Stimulated activated CD4-positive, alpha-beta T cell treated with anti-CD3 and anti-CD28 coated beads, TNF-alpha, amount 100 ng/mL, for 24 hours (primary cell): ENCODE measurements around the gene TAB2.

Experiments used
- DNase-seq, 3 experiments: peaks; one replicate each; pipeline ENCODE4 v3.0.0-alpha.2; 2020; ENCODE audit warnings: low read depth in 3 of 3

TAB2 gene

GRCh38 chr6:149372062-149372461 is 54.5 kb downstream of the TAB2 start:
- no peak for DNase-seq

DNA sequence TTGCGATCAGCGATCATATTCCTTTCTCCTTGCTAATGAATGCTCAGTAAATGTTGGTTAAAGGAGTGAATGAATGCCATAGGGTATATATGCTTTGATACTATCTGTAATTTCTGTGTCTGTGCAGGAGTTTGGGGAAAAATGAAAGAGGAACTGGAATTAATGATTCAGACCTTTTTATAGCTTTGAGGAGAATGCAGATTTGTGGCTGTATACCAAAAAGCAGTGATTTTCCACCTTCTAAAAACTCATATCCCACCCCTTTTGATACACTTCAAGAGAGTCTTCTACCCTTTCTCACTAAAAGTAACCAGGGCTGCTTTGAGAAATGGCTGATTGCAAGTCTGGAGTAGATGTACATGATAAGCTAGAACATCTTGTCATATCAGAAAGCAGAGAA is 56.0 kb downstream of the TAB2 start:
- DNase-seq: no peak

DNA sequence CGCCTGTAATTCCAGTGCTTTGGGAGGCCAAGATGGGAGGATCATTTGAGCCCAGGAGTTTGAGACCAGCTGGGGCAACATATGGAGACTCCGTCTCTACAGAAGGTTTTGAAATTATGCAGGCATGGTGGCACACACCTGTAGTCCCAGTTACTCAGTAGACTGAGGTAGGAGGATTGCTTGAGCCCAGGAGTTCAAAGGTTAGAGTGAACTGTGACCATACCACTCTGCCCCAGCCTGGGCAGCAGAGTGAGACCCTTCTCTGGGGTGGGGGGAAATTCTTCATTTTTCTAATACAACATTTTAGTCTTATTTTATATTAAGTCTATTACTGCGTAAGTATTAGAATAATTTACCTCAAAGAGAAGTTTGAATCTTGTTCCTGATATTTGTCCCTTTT is 62.5 kb downstream of the TAB2 start:
- DNase-seq: no peak

- no peak for DNase-seq
Observed at GRCh38 chr6:149380523-149380922, 63.0 kb downstream of the TAB2 start.

DNA sequence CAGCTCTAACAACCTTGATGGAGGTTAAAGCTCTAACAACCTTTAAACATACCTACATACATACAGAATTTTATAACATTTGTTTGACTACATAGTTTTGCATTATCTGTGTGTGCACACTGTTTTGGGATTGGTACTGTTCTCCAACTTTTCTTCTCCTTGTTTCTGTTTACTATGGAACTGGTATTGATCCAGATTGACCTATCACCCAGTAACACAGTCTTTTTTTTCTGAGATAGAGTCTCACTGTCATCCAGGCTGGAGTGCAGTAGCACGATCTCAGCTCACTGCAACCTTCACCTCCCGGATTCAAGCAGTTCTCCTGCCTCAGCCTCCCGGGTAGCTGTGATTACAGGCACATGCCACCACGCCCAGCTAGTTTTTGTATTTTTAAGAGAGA is 65.9 kb downstream of the TAB2 start:
- no peak for DNase-seq

DNA sequence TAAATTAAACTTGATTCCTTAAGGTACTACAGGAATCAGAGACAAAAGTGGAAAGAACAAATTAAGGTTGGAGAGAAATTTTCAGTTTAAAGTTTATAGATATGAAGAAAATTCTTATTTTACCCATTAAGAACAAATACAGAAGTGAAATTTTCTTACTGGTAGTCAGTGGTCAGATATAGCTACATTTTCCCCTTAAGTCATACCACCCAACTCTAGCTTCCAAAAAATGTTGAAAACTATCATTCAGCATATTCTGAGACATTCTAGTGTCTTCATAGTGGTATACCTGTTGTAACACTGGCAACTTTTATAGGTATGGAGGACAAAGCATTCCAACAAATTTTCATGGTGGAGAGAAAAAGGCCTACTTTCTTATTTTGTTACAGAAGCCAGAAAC is 67.0 kb downstream of the TAB2 start:
- no peak for DNase-seq

DNA sequence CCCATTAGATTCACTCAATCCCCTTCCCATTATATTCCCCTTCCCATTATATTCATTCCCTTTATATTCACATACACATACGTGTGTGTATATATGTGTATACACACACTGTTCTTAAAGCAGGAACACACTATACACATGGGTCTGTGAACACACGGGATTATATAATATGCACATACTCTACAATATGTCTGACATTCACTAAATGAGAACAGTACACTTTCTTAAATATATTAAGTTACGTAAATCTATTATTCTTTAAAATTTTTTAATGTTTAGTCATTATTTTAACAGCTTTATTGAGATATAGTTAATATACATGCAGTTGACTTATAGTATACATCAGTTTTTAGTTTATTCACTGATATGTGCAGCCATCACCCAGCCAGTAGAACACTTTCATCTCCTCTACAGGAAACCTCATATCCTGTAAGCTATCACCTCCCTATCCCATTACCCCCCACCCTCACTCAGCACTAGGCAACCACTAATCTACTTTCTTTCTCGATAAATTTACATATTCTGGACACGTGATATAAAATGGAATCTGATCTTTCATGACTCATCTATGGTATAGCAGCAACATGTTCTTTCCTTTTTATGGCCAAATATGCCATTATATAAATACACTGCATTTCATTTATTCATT is 68.6 kb downstream of the TAB2 start:
- DNase-seq: no peak

- DNase-seq: no peak
Observed at GRCh38 chr6:149387779-149388512, 70.4 kb downstream of the TAB2 start.

DNA sequence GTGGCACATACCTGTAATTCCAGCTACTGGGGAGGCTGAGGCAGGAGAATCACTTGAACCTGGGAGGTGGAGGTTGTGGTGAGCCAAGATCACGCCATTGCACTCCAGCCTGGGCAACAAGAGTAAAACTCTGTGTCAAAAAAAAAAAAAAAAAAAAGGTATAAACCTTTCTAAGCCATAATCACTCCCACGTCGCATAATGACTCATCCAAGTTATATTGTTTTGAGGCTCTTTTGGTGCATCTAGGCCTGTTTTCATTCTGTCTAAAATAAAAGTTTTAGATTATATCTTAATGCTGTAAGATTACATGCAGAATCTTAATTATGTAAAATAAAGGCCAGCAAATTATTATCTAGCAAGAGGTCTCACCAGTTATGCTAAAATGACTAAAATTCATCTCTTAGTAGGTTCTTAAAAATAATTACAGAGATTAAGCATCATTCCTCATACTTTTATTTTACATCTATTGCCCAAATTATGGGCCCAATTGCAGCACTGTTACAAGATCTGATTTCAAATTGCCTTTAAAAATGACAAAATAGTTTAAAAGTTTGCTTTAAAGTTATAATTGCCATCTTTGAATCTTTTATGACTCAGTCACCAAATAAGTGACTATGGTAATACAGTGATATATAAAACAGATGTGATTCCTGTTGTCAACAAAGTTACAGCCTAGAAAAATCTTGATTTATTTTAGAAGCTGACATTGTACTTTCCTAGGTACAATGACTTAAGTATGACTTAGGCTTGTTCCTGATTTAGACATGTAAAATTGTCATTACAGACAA is 72.2 kb downstream of the TAB2 start:
- DNase-seq: no peak

GRCh38 chr6:149392093-149392492 is 74.6 kb downstream of the TAB2 start:
- DNase-seq: no peak

DNA sequence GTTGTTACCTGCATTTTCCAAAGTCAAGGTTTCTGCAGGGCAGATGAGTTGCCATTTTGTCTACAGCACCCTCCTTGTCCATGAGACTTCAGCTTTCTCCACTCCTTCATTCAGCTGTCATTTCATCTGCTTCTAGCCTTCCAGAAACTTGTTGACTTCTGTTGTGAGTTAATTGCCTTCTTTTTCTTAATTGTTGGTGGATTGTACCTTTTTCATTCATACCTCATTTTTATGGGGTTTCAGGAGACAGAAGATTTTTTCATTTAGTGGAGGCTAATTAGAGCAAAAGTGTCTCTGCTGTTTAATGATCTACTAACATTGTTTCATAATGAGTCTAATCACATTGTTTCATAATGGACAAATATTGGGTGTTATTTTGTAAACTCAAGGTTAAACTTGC is 75.0 kb downstream of the TAB2 start:
- DNase-seq: no peak

GRCh38 chr6:149393002-149393679 is 75.6 kb downstream of the TAB2 start:
- DNase-seq: no peak

DNA sequence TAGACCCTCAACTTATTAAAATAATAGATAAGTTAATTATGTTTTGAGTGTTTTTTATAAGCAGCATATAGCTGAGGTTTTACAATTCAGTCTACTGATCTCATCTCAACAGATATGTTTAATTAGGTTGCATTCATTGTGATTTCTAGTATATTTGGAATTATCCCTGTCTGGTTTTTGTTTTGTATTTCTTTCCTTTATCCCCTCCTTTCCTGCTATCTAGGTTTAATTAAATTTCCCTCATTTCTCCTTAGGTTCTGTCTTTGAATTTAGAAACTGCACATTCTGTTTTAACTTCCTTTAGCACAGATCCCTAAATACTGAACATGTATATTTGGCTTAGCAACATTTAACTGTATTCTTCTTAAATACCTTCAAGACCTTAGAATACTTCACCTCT is 77.7 kb downstream of the TAB2 start:
- no peak for DNase-seq

GRCh38 chr6:149397384-149397783 is 79.9 kb downstream of the TAB2 start:
- no peak for DNase-seq

DNA sequence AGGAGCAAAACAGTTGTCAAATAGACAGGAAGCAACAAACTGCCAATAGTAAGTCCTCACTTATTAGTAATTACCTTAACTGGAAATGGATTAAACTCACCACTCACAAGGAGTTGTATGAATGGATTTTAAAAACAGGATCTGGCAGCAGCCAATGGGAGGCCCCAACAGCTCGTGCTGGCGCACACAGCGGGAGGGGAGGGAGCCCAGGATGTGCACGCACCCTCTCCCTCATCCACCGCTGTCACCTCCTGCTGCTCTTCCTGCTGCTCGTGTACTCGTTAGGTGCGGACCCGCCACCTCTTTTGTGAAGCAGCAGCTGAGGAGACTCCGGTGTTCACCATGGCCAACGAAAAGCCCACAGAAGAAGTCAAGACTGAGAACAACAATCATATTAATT is 82.5 kb downstream of the TAB2 start, which contains the start of gene SUMO4:
Gene SUMO4 (plus strand): TSS at position 213 of the 400 bp plus-strand sequence. CDS start 130 bp downstream, at position 343.
- no peak for DNase-seq

- DNase-seq: no peak
Observed at GRCh38 chr6:149403534-149403933, 86.0 kb downstream of the TAB2 start.

DNA sequence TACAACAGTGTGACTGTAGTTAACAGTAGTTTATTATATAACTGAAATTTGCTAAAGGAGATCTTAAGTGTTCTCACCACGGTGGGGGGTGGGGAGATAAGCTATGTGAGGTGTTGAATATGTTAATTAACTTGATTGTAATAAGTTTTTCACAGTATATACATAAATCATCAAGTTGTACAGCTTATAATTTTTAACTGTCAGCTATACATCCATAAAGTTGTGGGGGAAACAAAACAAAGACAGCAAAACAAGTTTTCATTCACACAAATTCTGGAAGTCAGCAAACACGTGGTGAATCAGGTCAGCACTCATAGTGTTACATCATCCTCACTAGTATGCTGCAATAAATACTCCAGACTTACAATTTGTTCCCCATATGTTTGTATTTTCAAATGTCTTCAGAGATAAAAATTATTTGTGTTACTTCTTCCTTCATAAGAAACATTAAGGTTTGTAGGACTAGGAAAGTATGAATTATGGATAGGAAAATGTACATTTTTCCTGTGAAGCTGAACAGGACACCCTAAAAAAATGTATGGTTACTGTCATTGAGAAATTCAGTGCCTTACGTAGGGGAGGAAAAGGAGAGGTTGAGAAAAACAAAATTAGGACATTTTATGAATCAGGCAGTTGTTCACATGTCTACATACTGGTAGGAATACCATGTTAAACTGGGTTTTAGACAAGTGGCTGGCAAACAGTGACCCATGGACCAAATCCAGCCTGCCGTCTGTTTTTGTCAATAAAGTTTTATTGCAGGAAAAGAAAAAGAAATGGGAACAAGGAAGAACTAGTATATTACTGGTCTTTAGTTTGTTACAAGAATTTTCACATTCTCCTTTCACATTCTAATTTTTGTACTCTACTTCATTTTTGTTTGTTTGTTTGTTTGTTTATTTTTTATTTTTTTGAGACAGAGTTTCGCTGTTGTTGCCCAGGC is 88.6 kb downstream of the TAB2 start:
- DNase-seq: no peak

DNA sequence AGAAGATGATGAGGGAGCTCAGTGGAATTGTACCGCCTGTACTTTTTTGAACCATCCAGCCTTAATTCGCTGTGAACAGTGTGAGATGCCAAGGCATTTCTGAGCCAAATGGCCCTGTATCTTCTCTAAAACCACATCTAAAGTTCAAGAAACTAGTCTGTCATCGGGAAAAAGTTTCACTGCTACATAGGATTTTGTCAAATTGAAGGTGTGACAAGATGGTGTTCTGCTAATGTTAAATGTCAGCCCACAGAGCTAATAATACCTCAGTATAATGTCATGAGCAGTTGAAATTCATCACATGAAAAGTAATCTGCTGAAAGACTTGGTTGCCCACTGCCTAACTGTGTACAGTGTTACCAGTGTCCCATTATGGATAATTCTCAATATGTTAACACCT is 92.1 kb downstream of the TAB2 start:
- DNase-seq: no peak

DNA sequence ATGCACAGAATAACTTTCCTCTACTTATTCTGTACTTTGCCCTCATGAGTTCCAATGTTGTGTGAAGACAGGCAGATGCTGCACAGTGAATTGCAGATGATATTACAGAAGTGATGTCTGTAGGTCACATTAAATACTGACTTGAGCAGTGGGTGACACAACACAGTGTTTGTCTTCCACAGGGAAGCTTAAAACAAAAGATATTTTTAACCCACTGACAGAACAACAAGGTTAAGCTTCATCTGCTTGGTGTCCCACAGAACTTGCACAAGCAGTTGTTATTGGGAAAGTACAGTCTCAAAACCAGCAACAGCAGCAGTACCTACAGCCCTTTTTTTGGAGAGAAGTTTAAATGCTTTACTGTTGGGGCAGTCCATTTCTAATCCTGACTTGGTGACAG is 93.0 kb downstream of the TAB2 start:
- DNase-seq: no peak

- no peak for DNase-seq
Observed at GRCh38 chr6:149414009-149414408, 96.5 kb downstream of the TAB2 start.

DNA sequence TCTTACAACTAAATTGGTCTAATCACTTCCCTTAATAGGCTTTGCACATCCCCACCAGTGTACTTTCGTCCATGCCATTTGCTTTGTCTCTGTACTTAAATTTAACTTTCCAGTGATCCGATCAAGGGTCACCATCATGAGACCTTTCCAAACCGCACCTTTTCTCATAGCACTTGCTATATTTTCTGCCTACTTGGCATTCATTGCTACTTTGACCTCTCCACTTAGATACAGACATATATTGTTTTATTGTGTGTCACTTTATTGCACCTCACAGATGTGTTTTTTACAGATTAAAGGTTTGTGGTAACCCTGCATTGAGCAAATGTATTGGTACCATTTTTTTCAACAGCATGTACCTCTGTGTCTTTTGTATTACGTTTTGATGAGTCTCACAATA is 97.3 kb downstream of the TAB2 start:
- DNase-seq: no peak
